HUES6 (cell line): ENCODE data around the gene MACROH2A2.
"Not testable (repeated sequence)": the region's sequence is repeated elsewhere in the genome, so short reads cannot be mapped to it uniquely, and the experiment has no call there.

Experiments
- H3K27ac ChIP-seq: 2 replicates; pipeline ENCODE4 v1.7.0; 2013; ENCODE audit warnings: low read depth, mild to moderate bottlenecking, low read length, inconsistent platforms
- H3K27me3 ChIP-seq: 2 replicates; pipeline ENCODE4 v1.6.1; 2013; ENCODE audit warnings: low read length; ENCODE audit not compliant: control insufficient read depth, insufficient read depth
- H3K36me3 ChIP-seq: 2 replicates; pipeline ENCODE4 v1.6.1; 2013; ENCODE audit warnings: low read length; ENCODE audit not compliant: control insufficient read depth, insufficient read depth
- H3K4me1 ChIP-seq: 2 replicates; pipeline ENCODE4 v1.6.1; 2013; ENCODE audit warnings: low read length; ENCODE audit not compliant: control insufficient read depth, insufficient read depth
- H3K4me3 ChIP-seq: 2 replicates; pipeline ENCODE4 v1.5.1; 2013; ENCODE audit warnings: low read depth, low read length
- H3K9ac ChIP-seq: one replicate; pipeline ENCODE4 v1.6.1; 2013; ENCODE audit warnings: mild to moderate bottlenecking, low read length
- H3K9me3 ChIP-seq: 2 replicates; pipeline ENCODE4 v1.6.1; 2013; ENCODE audit warnings: low read depth, low read length; ENCODE audit not compliant: control insufficient read depth, insufficient read depth

MACROH2A2 gene

GRCh38 chr10:70142555-70142954 lies 89.9 kb downstream of the MACROH2A2 start:
- Histone ChIP-seq H3K27me3 (no peaks in the 10 kb centered on the region), H3K4me1 (peaks cover 11% of the 10 kb centered on the region), H3K9ac (no peak overlapping the region)

GRCh38 chr10:70144372-70145110 lies 91.9 kb downstream of the MACROH2A2 start:
- peak overlapping the region; percentile 89 for H3K9ac ChIP-seq
- H3K4me3 ChIP-seq, result peak overlapping the region; percentile 82
- no peaks in the 10 kb centered on the region for H3K27me3 ChIP-seq
- H3K27ac ChIP-seq, result no peak overlapping the region
- peaks cover 5% of the 10 kb centered on the region; the same call in 1 of the 2 replicates for H3K36me3 ChIP-seq
- H3K9me3 ChIP-seq, result no peaks in the 10 kb centered on the region
- H3K4me1 ChIP-seq, result peaks cover 11% of the 10 kb centered on the region

More at GRCh38 chr10:70142555-70142954, 89.9 kb downstream of the MACROH2A2 start:
- Histone ChIP-seq H3K4me3 (no peak overlapping the region), H3K36me3 (no peaks in the 10 kb centered on the region), H3K27ac (no peak overlapping the region), H3K9me3 (no peaks in the 10 kb centered on the region)

GRCh38 chr10:70145166-70145665 lies 92.6 kb downstream of the MACROH2A2 start:
- H3K4me1 ChIP-seq, result peaks cover 11% of the 10 kb centered on the region
- H3K9me3 ChIP-seq, result no peaks in the 10 kb centered on the region
- peak overlapping the region; percentile 82 for H3K4me3 ChIP-seq
- no peak overlapping the region for H3K27ac ChIP-seq
- H3K27me3 ChIP-seq, result no peaks in the 10 kb centered on the region
- peaks cover 7% of the 10 kb centered on the region for H3K36me3 ChIP-seq
- peak overlapping the region; percentile 89 for H3K9ac ChIP-seq

DNA sequence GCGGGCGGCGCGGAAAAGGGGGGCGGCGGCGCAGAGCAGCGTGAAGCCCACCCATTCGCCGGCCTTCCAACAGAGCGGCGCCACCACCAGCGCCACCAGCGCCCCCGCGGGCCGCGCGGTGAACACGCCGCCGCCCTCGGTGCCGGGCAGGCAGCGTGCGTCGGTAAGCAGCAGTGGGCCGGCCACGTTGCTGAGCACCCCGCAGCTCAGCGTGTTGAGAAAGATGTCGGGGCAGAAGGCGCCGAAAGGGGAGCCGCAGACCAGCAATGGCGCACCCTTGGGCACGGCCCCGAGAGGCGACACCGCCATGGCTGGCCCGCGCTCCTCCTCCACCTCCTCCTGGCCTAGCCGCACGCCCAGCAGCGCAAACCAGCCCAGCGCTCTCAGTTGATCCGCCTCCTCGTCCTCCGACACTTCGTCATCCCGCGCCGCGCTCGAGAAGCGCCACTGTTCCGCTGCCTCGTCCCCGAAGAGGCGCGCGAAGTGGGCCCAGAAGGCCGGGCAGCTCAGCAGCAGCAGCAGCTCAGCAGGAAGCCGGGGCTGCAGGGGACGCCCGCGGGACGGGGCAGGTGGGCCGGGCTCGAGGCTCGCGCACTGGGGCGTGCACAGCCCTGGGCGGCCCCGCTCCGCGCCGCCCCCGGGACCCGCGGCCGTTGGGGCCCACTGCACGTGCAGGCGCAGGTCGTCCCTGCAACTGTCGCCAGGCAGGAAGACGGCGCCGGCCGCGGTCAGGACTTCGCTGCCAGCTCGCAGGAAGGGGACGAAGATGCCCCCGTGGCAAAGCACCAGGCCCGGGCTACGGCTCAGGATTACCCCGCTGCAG lies 93.2 kb downstream of the MACROH2A2 start:
- Histone ChIP-seq H3K4me1 (peaks cover 11% of the 10 kb centered on the region), H3K27ac (peak overlapping the region; percentile 62; the same call in 1 of the 2 replicates), H3K36me3 (peaks cover 14% of the 10 kb centered on the region), H3K9ac (peak overlapping the region; percentile 89), H3K4me3 (peak overlapping the region; percentile 82), H3K27me3 (no peaks in the 10 kb centered on the region), H3K9me3 (no peaks in the 10 kb centered on the region)

- Histone ChIP-seq H3K36me3 (peaks cover 21% of the 10 kb centered on the region), H3K27me3 (no peaks in the 10 kb centered on the region), H3K9me3 (no peaks in the 10 kb centered on the region), H3K27ac (peak within 1 kb of the TSS; percentile 62; the same call in 1 of the 2 replicates), H3K4me3 (peak within 1 kb of the TSS; percentile 82), H3K4me1 (peaks cover 11% of the 10 kb centered on the region), H3K9ac (peak within 1 kb of the TSS; percentile 89)
Measured at GRCh38 chr10:70146489-70147258, 94.0 kb downstream of the MACROH2A2 start, which contains the start of gene TYSND1. TSS of gene TYSND1 (minus strand) at chr10:70146700. CDS start at chr10:70146586, 114 bp downstream.

GRCh38 chr10:70147259-70147625 lies 94.6 kb downstream of the MACROH2A2 start:
- H3K27ac ChIP-seq, result 0 out of 2 replicates have a peak overlapping the region, but pooled peaks have one; percentile 3
- peak overlapping the region; percentile 51 for H3K4me3 ChIP-seq
- no peaks in the 10 kb centered on the region for H3K9me3 ChIP-seq
- H3K36me3 ChIP-seq, result peaks cover 26% of the 10 kb centered on the region
- peaks cover 11% of the 10 kb centered on the region for H3K4me1 ChIP-seq
- peak overlapping the region; percentile 43 for H3K9ac ChIP-seq
- H3K27me3 ChIP-seq, result no peaks in the 10 kb centered on the region

GRCh38 chr10:70148516-70148915 lies 95.9 kb downstream of the MACROH2A2 start:
- H3K27ac ChIP-seq, result no peak overlapping the region
- peaks cover 11% of the 10 kb centered on the region for H3K4me1 ChIP-seq
- peaks cover 39% of the 10 kb centered on the region for H3K36me3 ChIP-seq
- no peaks in the 10 kb centered on the region for H3K9me3 ChIP-seq
- H3K9ac ChIP-seq, result no peak overlapping the region
- H3K27me3 ChIP-seq, result no peaks in the 10 kb centered on the region
- H3K4me3 ChIP-seq, result no peak overlapping the region

DNA sequence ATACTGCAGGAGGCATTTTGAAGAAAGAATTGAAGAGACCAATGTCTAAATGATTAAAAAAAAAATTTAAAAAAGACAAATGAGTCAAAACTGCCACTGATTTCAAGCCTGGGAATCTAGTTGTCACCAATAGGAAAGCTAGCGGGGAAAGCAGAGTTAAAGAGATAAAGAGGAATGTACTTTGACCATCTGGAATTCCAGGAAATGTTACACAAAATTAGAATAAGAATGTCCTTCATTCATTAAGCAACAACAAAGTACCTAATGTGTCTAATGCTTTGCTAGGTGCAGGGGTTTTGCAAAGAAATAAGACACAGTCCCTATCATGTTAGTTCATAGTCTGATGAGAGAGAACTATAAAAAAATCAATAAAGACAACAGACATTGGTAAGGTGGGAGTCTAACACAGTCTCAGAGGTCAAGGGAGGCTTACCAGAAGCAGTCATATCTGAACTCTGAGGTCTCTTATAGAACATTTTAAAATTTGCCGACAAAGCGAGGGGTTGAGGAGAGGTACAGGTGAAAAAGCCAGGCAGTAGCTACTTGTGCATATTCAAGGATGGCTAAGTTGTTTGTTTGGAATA lies 102.7 kb downstream of the MACROH2A2 start:
- peaks cover 94% of the 10 kb centered on the region for H3K36me3 ChIP-seq
- peak overlapping the region; percentile 29; the same call in 1 of the 2 replicates for H3K27ac ChIP-seq
- H3K9ac ChIP-seq, result no peak overlapping the region
- H3K4me3 ChIP-seq, result no peak overlapping the region
- peaks cover 9% of the 10 kb centered on the region; the same call in 1 of the 2 replicates for H3K4me1 ChIP-seq
- no peaks in the 10 kb centered on the region for H3K27me3 ChIP-seq
- no peaks in the 10 kb centered on the region for H3K9me3 ChIP-seq

- H3K36me3 ChIP-seq, result peaks cover 84% of the 10 kb centered on the region
- H3K9me3 ChIP-seq, result no peaks in the 10 kb centered on the region
- H3K27me3 ChIP-seq, result no peaks in the 10 kb centered on the region
- peaks cover 14% of the 10 kb centered on the region for H3K4me1 ChIP-seq
- no peak overlapping the region for H3K4me3 ChIP-seq
- no peak overlapping the region for H3K9ac ChIP-seq
- no peak overlapping the region for H3K27ac ChIP-seq
Measured at GRCh38 chr10:70158113-70158512, 105.5 kb downstream of the MACROH2A2 start.

- peaks cover 14% of the 10 kb centered on the region for H3K4me1 ChIP-seq
- not testable (repeated sequence) for H3K4me3 ChIP-seq, H3K27ac ChIP-seq, H3K9ac ChIP-seq, H3K27me3 ChIP-seq, H3K9me3 ChIP-seq
- peaks cover 77% of the 10 kb centered on the region for H3K36me3 ChIP-seq
Measured at GRCh38 chr10:70159366-70159765, 106.7 kb downstream of the MACROH2A2 start.
